ENCODE results near the gene LRCH3. TPM values are rescaled to one million over a fixed set of nuclear protein-coding genes. Genes with fewer than 3 reads are reported as not detected.

The LRCH3 gene
- total and polyA plus RNA-seq, 9 of the 15 experiments (the other 6 are each of a cell fraction or from before 2014, with no cell fraction given): 4.6 to 75.3 (median 30.3) TPM

- TF ChIP-seq ZNF518B (CRISPR knock-in tag; IDR thresholded peaks at IDR 0.05) (no peak), ARHGAP35 (IDR thresholded peaks at IDR 0.05; ENCODE audit: partially characterized antibody) (no peak), NR4A1 (CRISPR knock-in tag; IDR thresholded peaks at IDR 0.05) (no peak), NR4A1 (tag; IDR thresholded peaks at IDR 0.05) (no peak), ZNF511 (CRISPR knock-in tag; IDR thresholded peaks at IDR 0.05) (no peak), THAP7 (CRISPR knock-in tag; IDR thresholded peaks at IDR 0.05) (no peak), ZBTB49 (CRISPR knock-in tag; IDR thresholded peaks at IDR 0.05; ENCODE audit: borderline replicate concordance) (0 out of 2 replicates have a peak, but pooled peaks have one; percentile 22), E2F8 (IDR thresholded peaks at IDR 0.05; ENCODE audit: low read depth, partially characterized antibody) (no peak)
Observed at GRCh38 chr3:197791892-197792647, 1.0 kb downstream of the LRCH3 start (continued).
